ENCODE data around the gene RAB4A.

- TF ChIP-seq FEZF1 (tag by site-specific recombination; IDR thresholded peaks at IDR 0.05), result no peak
- no peak for TF ChIP-seq ZNF561 (tag by site-specific recombination; IDR thresholded peaks at IDR 0.05; ENCODE audit: borderline replicate concordance)
- TF ChIP-seq GLI4 (tag by site-specific recombination; IDR thresholded peaks at IDR 0.05), result no peak
- TF ChIP-seq CTCF (tag by site-specific recombination; IDR thresholded peaks at IDR 0.05), result no peak
- no peak for TF ChIP-seq ZNF677 (tag by site-specific recombination; IDR thresholded peaks at IDR 0.05)
Measured at GRCh38 chr1:229309074-229309473, 38.2 kb downstream of the RAB4A start.

All from HEK293 (cell line).